Testis (tissue), 2 donors: Measurements from ENCODE around the gene ZNF276.

Source experiments
- POLR2A ChIP-seq: fragments of 450-650 bp; IDR thresholded peaks from one replicate; pipeline ENCODE4 v1.6.1; 2017; ENCODE audit warnings: antibody characterized with exemption, mild to moderate bottlenecking, moderate library complexity
- TF ChIP-seq, protein P1 (sequence below), 3 experiments: fragments of 450-650 bp in 2 of 3; fragments of 200-600 bp in 1 of 3; sonication (generic) in 1 of 3; IDR thresholded peaks; one replicate each; pipeline ENCODE4 v1.5.1; 2016 to 2019; ENCODE audit warnings: antibody characterized with exemption in 3 of 3, mild to moderate bottlenecking in 2 of 3, moderate library complexity in 1 of 3

DNA sequence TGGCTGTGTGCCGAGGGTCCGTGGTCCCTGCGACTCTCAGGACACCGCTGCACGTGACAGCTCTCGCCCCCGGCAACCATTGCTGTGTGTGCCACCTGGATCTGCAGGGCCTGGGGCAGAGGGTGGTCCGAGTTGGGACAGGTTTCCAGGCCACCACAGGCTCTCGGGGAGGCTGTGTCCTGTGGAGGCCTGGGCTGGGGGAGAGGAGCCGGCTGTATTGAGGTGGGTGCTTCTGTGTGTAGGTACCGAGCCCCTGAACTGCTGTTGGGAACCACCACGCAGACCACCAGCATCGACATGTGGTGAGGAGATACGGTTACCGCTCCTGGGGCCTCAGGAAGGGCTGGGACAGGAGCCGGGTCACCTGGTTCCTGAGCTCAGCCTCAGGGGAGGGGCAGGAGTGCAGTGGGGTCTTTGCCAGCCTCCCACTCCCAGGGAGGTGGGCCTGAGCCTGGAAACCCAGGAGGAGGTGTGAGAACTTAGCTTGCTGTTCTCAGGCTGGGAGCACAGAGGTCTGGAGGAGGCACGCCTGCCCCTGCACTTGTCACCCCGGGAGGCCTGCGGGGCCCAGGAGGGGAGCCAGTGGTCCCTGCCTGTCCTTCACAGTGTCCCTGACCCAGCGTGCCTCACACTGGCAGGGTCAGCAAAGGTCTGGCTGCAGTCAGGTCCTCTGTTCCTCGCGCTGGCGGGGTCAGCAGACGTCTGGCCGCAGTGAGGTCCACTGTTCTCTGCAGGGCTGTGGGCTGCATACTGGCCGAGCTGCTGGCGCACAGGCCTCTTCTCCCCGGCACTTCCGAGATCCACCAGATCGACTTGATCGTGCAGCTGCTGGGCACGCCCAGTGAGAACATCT, 27.2 kb upstream of the ZNF276 start:
- TF ChIP-seq, protein P1, sequence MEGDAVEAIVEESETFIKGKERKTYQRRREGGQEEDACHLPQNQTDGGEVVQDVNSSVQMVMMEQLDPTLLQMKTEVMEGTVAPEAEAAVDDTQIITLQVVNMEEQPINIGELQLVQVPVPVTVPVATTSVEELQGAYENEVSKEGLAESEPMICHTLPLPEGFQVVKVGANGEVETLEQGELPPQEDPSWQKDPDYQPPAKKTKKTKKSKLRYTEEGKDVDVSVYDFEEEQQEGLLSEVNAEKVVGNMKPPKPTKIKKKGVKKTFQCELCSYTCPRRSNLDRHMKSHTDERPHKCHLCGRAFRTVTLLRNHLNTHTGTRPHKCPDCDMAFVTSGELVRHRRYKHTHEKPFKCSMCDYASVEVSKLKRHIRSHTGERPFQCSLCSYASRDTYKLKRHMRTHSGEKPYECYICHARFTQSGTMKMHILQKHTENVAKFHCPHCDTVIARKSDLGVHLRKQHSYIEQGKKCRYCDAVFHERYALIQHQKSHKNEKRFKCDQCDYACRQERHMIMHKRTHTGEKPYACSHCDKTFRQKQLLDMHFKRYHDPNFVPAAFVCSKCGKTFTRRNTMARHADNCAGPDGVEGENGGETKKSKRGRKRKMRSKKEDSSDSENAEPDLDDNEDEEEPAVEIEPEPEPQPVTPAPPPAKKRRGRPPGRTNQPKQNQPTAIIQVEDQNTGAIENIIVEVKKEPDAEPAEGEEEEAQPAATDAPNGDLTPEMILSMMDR (IDR thresholded peaks at IDR 0.05), result no peak
- TF ChIP-seq POLR2A, result no peak
